ENCODE data around the gene TPBGL.

GRCh38 chr11:75268626-75269366, 28.2 kb downstream of the TPBGL start:
- TF ChIP-seq POLR2A (IDR thresholded peaks at IDR 0.05; ENCODE audit: low read length), result no peak
- TF ChIP-seq GATA1 (IDR thresholded peaks at IDR 0.05; ENCODE audit: low read depth, low read length), result no peak
